NCI-H1694 treated with DMSO at 0.1 percent for 48 hours (cell line): ENCODE results near the gene DMXL1.

Source experiments
- DNase-seq: peaks from one replicate; lab custom pipeline; 2025; lab: John Stamatoyannopoulos, UW

DMXL1 gene

GRCh38 chr5:119290607-119291006 lies 219.7 kb downstream of the DMXL1 start:
- DNase-seq: no peak

GRCh38 chr5:119291056-119291455 lies 220.2 kb downstream of the DMXL1 start:
- DNase-seq: no peak

- DNase-seq: no peak
These were observed 221.0 kb downstream of the DMXL1 start for GRCh38 chr5:119291877-119292276.

- no peak for DNase-seq
These were observed 222.0 kb downstream of the DMXL1 start for GRCh38 chr5:119292701-119293515.

GRCh38 chr5:119293516-119293829 lies 222.6 kb downstream of the DMXL1 start:
- no peak for DNase-seq
